Measurements from ENCODE around the gene SNCA. TPM values are rescaled to one million over a fixed set of nuclear protein-coding genes. Genes with fewer than 3 reads are reported as not detected.

The SNCA gene
- polyA plus RNA-seq, 2 donors = 2.0 to 7.4 TPM

DNA sequence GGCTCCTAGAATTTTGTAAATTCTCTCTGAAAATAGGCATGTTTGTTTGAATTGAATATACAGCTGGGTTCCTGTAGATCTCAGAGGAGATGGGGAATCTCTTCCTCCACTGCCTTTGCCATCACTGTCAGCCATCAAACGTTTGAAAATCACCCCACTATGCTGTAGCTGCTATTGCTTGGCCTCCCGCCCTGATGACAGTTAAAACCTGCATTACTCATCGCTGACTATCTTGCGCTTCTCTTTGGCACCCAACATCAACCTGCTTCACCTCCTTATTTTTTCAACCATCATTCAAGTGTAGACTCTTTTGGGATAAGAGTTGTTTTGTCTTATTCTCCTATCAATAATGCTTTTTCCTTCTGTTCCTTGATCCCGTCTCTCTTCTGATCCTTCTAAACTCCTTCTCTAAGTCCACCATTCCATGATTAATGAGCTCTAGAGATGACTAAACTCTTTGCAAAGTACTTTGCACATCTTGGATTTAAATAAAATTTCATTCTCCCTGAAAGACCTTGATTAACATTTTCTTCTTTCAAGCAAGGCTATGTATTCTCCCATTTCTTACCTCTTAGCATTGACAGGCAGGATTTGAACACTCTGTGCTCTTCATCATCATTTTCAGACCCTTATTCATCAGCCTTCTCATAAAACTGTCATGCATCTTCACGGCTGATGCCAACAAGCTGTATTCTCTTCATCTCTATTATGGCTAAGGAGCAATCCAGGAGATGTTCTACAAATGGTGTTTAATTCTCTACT lies 133.0 kb downstream of the SNCA start:
- 74 to 80% methylated on average over 6 of the region's 6 CpGs for WGBS, 2 donors
- H3K4me3 ChIP-seq (ENCODE audit: low read depth in 1 of 2, low read length in 2 of 2) = no peak overlapping the region

DNA sequence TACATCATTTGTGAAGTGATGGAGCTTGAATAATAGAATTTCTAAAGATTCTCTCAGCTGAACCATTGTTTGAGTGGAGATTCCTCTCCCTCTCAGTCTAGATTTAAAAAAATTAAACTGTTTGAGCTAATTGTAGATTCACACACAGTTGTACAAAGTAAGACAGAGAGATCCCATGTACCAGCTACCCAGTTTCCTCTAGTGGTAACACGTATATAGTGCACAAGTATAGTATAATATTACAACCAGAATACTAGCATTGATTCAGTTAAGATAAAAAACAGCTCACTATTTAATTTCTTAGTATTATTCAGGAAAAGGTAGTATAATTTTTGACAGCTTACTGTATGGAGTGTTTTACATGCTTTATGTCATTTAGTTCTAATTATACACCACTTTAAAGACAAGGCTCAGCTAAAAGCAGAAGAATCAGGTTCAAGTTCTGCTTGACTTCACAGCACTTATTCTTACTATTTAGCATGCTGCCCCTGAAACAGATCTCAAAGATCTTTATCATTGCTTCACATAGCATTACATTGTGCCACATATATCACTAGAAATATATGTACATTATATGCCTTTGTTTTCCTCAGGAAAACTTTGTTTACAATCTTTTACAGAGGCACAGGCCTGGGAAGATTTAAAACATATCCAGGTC lies 136.1 kb downstream of the SNCA start:
- peaks cover 0 to 2% of the 10 kb centered on the region in 2 donors for H3K9me3 ChIP-seq (ENCODE audit: control insufficient read depth in 2 of 2, insufficient read depth in 1 of 2, low read depth in 1 of 2, low read length in 1 of 2)
- no peak overlapping the region for H3K4me3 ChIP-seq (ENCODE audit: low read depth in 1 of 2, low read length in 2 of 2)
- no peaks in the 10 kb centered on the region for H3K36me3 ChIP-seq (ENCODE audit: control insufficient read depth in 2 of 2, insufficient read depth in 2 of 2, low read length in 1 of 2)
- no peaks in the 10 kb centered on the region for H3K4me1 ChIP-seq (ENCODE audit: control insufficient read depth in 2 of 2, insufficient read depth in 2 of 2, low read length in 1 of 2)
- WGBS, 2 donors = 75 to 77% methylated on average over 1 of the region's 1 CpG
- H3K27me3 ChIP-seq (ENCODE audit: control insufficient read depth in 1 of 2, insufficient read depth in 2 of 2, low read length in 2 of 2) = no peaks in the 10 kb centered on the region
- no peak overlapping the region for H3K27ac ChIP-seq (ENCODE audit: low read depth in 2 of 2, low read length in 1 of 2)

More for the DNA sequence above, 133.0 kb downstream of the SNCA start:
- H3K4me1 ChIP-seq (ENCODE audit: control insufficient read depth in 2 of 2, insufficient read depth in 2 of 2, low read length in 1 of 2) = no peaks in the 10 kb centered on the region
- H3K27ac ChIP-seq (ENCODE audit: low read depth in 2 of 2, low read length in 1 of 2) = no peak overlapping the region
- peaks cover 0 to 2% of the 10 kb centered on the region in 2 donors for H3K9me3 ChIP-seq (ENCODE audit: control insufficient read depth in 2 of 2, insufficient read depth in 1 of 2, low read depth in 1 of 2, low read length in 1 of 2)
- H3K27me3 ChIP-seq (ENCODE audit: control insufficient read depth in 1 of 2, insufficient read depth in 2 of 2, low read length in 2 of 2) = no peaks in the 10 kb centered on the region
- H3K36me3 ChIP-seq (ENCODE audit: control insufficient read depth in 2 of 2, insufficient read depth in 2 of 2, low read length in 1 of 2) = no peaks in the 10 kb centered on the region

DNA sequence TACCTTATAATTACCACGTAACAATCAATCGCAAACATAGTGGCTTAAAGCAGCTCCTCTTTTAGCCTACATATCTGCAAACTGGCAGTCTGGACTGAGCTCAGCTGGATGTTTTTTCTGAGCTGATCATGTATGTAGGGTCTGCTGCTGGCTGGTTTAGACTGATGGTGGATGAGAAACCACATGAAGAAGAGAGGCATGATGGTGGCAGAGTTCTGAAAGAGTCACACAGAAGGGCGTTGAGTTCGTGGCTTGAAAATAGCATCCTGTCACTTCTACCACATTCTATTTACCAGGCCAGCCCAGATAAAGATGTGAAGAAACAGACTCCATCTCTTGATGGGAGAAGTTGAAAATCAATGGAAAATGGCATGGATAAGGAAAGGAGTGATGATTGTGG lies 151.3 kb downstream of the SNCA start:
- Histone ChIP-seq H3K9me3 (ENCODE audit: control insufficient read depth in 2 of 2, insufficient read depth in 1 of 2, low read depth in 1 of 2, low read length in 1 of 2) (peaks cover 0 to 3% of the 10 kb centered on the region in 2 donors), H3K27ac (ENCODE audit: low read depth in 2 of 2, low read length in 1 of 2) (no peak overlapping the region)
- WGBS, 2 donors = 87 to 89% methylated on average over 4 of the region's 4 CpGs

DNA sequence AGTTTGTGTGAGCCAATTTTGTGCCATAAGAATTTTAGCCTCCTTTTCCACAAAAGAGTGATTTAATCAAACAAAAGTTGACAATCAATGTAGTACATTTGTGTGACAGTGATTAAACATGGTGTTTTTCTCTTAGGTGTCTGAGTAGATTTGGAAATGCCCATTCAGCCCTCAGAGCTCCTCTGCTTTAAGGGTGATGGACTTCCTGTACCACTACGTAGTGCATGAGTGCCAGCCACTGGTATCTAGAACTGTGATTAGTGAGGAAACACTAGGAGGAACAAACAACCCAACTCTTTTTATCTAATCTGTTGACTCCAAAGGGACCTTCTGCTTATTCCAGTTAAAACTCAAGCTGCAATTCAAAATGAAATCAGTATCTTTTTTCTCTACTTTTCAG lies 151.7 kb downstream of the SNCA start:
- Histone ChIP-seq H3K4me1 (ENCODE audit: control insufficient read depth in 2 of 2, insufficient read depth in 2 of 2, low read length in 1 of 2) (no peaks in the 10 kb centered on the region), H3K9me3 (ENCODE audit: control insufficient read depth in 2 of 2, insufficient read depth in 1 of 2, low read depth in 1 of 2, low read length in 1 of 2) (peaks cover 0 to 3% of the 10 kb centered on the region in 2 donors), H3K4me3 (ENCODE audit: low read depth in 1 of 2, low read length in 2 of 2) (no peak overlapping the region), H3K36me3 (ENCODE audit: control insufficient read depth in 2 of 2, insufficient read depth in 2 of 2, low read length in 1 of 2) (no peaks in the 10 kb centered on the region), H3K27ac (ENCODE audit: low read depth in 2 of 2, low read length in 1 of 2) (no peak overlapping the region), H3K27me3 (ENCODE audit: control insufficient read depth in 1 of 2, insufficient read depth in 2 of 2, low read length in 2 of 2) (no peaks in the 10 kb centered on the region)
- WGBS, 2 donors = 79 to 84% methylated on average over 1 of the region's 1 CpG

More for the DNA sequence above, 151.3 kb downstream of the SNCA start:
- Histone ChIP-seq H3K4me3 (ENCODE audit: low read depth in 1 of 2, low read length in 2 of 2) (no peak overlapping the region), H3K4me1 (ENCODE audit: control insufficient read depth in 2 of 2, insufficient read depth in 2 of 2, low read length in 1 of 2) (no peaks in the 10 kb centered on the region), H3K27me3 (ENCODE audit: control insufficient read depth in 1 of 2, insufficient read depth in 2 of 2, low read length in 2 of 2) (no peaks in the 10 kb centered on the region), H3K36me3 (ENCODE audit: control insufficient read depth in 2 of 2, insufficient read depth in 2 of 2, low read length in 1 of 2) (no peaks in the 10 kb centered on the region)

DNA sequence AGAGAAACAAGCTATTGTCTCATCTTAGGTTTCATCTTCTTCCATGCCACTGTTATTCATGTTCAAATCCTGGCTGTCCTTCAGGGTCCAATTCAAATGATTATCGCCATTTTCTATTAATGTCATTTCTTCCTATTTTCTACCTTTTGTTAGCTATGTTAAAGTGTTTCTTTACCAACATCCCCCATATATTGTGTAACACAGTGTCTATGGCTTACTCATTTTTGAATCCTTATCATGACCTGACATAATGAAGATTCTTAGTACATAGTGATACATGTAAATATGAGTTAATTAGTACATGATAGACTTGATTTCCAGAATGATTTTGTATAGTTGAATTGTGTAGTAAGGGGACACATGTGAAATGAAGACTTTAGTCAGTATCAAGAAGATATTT lies 152.4 kb downstream of the SNCA start:
- Histone ChIP-seq H3K4me1 (ENCODE audit: control insufficient read depth in 2 of 2, insufficient read depth in 2 of 2, low read length in 1 of 2) (no peaks in the 10 kb centered on the region), H3K36me3 (ENCODE audit: control insufficient read depth in 2 of 2, insufficient read depth in 2 of 2, low read length in 1 of 2) (no peaks in the 10 kb centered on the region), H3K4me3 (ENCODE audit: low read depth in 1 of 2, low read length in 2 of 2) (no peak overlapping the region), H3K27me3 (ENCODE audit: control insufficient read depth in 1 of 2, insufficient read depth in 2 of 2, low read length in 2 of 2) (no peaks in the 10 kb centered on the region), H3K27ac (ENCODE audit: low read depth in 2 of 2, low read length in 1 of 2) (no peak overlapping the region), H3K9me3 (ENCODE audit: control insufficient read depth in 2 of 2, insufficient read depth in 1 of 2, low read depth in 1 of 2, low read length in 1 of 2) (peaks cover 0 to 3% of the 10 kb centered on the region in 2 donors)
- WGBS, 2 donors = 98 to 99% methylated on average over 1 of the region's 1 CpG

DNA sequence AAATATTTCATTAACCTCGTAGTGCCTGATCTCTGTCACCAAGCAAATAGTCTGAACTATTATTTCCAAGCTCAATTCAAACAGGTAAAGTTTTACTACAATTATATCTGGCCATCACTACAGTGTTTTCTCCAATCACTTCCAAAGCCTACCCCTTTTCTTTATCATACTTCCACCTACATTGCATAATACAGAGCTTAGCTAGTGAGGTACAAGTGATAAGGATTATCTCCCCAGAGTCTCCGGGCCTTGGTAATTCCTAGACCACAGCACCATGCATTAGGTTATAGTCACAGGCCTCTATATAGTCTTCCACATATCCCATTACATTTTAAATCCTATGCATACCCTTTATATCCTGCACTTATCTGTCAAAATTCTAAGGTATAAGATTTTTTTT lies 154.2 kb downstream of the SNCA start:
- Histone ChIP-seq H3K4me3 (ENCODE audit: low read depth in 1 of 2, low read length in 2 of 2) (no peak overlapping the region), H3K36me3 (ENCODE audit: control insufficient read depth in 2 of 2, insufficient read depth in 2 of 2, low read length in 1 of 2) (no peaks in the 10 kb centered on the region), H3K27ac (ENCODE audit: low read depth in 2 of 2, low read length in 1 of 2) (no peak overlapping the region), H3K27me3 (ENCODE audit: control insufficient read depth in 1 of 2, insufficient read depth in 2 of 2, low read length in 2 of 2) (no peaks in the 10 kb centered on the region), H3K4me1 (ENCODE audit: control insufficient read depth in 2 of 2, insufficient read depth in 2 of 2, low read length in 1 of 2) (no peaks in the 10 kb centered on the region), H3K9me3 (ENCODE audit: control insufficient read depth in 2 of 2, insufficient read depth in 1 of 2, low read depth in 1 of 2, low read length in 1 of 2) (peaks cover 0 to 3% of the 10 kb centered on the region in 2 donors)
- 64 to 80% methylated on average over 2 of the region's 2 CpGs for WGBS, 2 donors

DNA sequence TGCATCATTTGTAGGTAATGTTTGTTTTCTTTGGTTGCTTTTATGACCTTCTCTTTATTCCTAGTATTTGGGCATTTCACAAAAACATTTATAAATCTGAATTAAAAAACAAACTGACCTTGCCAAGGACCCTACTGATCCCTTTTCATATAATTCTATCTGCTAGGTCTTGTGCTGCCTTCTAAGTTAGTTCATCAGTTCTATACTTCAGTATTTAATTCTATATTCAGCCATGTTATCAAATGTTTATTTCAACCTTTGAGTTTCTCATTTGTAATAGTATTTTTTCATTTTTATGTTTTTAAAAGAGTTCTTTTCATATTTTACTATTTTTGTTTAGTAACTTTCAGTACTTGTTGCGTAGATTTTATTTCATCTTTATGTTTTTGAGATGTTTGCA lies 155.3 kb downstream of the SNCA start:
- H3K36me3 ChIP-seq (ENCODE audit: control insufficient read depth in 2 of 2, insufficient read depth in 2 of 2, low read length in 1 of 2) = no peaks in the 10 kb centered on the region
- WGBS, 2 donors = 91 to 96% methylated on average over 1 of the region's 1 CpG
- no peaks in the 10 kb centered on the region for H3K27me3 ChIP-seq (ENCODE audit: control insufficient read depth in 1 of 2, insufficient read depth in 2 of 2, low read length in 2 of 2)
- H3K9me3 ChIP-seq (ENCODE audit: control insufficient read depth in 2 of 2, insufficient read depth in 1 of 2, low read depth in 1 of 2, low read length in 1 of 2) = no peaks in the 10 kb centered on the region
- no peak overlapping the region for H3K27ac ChIP-seq (ENCODE audit: low read depth in 2 of 2, low read length in 1 of 2)
- no peaks in the 10 kb centered on the region for H3K4me1 ChIP-seq (ENCODE audit: control insufficient read depth in 2 of 2, insufficient read depth in 2 of 2, low read length in 1 of 2)
- no peak overlapping the region for H3K4me3 ChIP-seq (ENCODE audit: low read depth in 1 of 2, low read length in 2 of 2)

DNA sequence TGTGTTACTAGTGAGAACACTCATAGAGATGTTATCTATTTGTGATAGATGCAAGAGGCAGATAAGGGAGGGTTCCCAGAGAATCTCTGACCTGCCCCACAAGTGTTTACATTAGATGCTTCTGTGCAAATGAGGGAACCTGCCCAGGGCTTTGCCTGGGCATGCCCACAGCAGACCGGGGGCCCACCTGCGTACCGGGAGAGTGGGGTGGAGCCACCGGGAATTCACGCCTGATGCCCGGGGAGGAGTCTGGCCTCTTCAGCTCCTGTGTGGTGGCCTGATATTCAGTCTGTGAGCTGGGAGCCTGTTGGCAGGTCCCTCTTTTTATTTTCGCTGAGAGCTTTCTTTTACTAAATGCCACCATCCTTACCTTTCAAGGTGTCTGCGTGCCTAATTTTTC lies 155.7 kb downstream of the SNCA start:
- Histone ChIP-seq H3K27ac (ENCODE audit: low read depth in 2 of 2, low read length in 1 of 2) (no peak overlapping the region), H3K4me3 (ENCODE audit: low read depth in 1 of 2, low read length in 2 of 2) (no peak overlapping the region), H3K4me1 (ENCODE audit: control insufficient read depth in 2 of 2, insufficient read depth in 2 of 2, low read length in 1 of 2) (no peaks in the 10 kb centered on the region), H3K9me3 (ENCODE audit: control insufficient read depth in 2 of 2, insufficient read depth in 1 of 2, low read depth in 1 of 2, low read length in 1 of 2) (no peaks in the 10 kb centered on the region), H3K36me3 (ENCODE audit: control insufficient read depth in 2 of 2, insufficient read depth in 2 of 2, low read length in 1 of 2) (no peaks in the 10 kb centered on the region), H3K27me3 (ENCODE audit: control insufficient read depth in 1 of 2, insufficient read depth in 2 of 2, low read length in 2 of 2) (no peaks in the 10 kb centered on the region)
- 73 to 76% methylated on average over 8 of the region's 8 CpGs for WGBS, 2 donors

DNA sequence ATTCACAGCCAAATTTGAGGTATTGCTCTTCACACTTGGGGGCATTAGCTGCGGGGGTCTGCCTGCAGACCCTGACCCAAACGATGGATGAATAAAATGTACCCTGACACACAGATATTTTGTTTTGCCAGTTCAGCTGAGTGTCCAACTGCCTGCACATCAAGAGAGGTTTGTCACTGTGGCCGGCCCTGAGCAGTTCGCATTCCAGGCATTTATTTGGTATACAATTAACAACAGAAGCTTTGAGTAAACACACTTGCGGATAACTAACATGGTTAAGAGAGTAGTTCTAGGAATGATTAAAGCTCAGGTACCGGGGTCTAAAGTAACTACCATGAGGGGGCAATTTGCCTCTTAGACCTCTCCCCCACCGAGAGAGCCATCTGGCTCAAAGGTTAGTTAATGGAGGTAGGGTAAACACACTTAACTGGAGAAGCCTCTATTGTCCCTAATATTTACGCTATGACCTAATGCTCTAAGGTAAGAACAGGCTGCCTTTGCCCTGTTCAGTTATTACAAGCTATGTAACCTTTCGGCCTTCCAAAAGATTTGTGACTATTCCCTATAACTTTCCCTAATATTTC lies 162.0 kb downstream of the SNCA start:
- H3K36me3 ChIP-seq (ENCODE audit: control insufficient read depth in 2 of 2, insufficient read depth in 2 of 2, low read length in 1 of 2) = no peaks in the 10 kb centered on the region
- no peaks in the 10 kb centered on the region for H3K4me1 ChIP-seq (ENCODE audit: control insufficient read depth in 2 of 2, insufficient read depth in 2 of 2, low read length in 1 of 2)
- H3K27ac ChIP-seq (ENCODE audit: low read depth in 2 of 2, low read length in 1 of 2) = no peak overlapping the region
- no peaks in the 10 kb centered on the region for H3K27me3 ChIP-seq (ENCODE audit: control insufficient read depth in 1 of 2, insufficient read depth in 2 of 2, low read length in 2 of 2)
- H3K9me3 ChIP-seq (ENCODE audit: control insufficient read depth in 2 of 2, insufficient read depth in 1 of 2, low read depth in 1 of 2, low read length in 1 of 2) = no peaks in the 10 kb centered on the region
- 72 to 81% methylated on average over 9 of the region's 9 CpGs for WGBS, 2 donors
- no peak overlapping the region for H3K4me3 ChIP-seq (ENCODE audit: low read depth in 1 of 2, low read length in 2 of 2)
